Tongue (tissue), 2 donors: ENCODE results near the gene EXOC6B. TPM values are rescaled to one million over a fixed set of nuclear protein-coding genes. Genes with fewer than 3 reads are reported as not detected.
A peak's percentile ranks its signal among the peaks of the same experiment; 100 is the strongest.
"Not testable (repeated sequence)": the region's sequence is repeated elsewhere in the genome, so short reads cannot be mapped to it uniquely, and the experiment has no call there.

Source experiments
- DNase-seq: peaks from one replicate; pipeline ENCODE4 v3.0.0-alpha.2; 2015
- total RNA-seq: library from RNA; depleted of rRNA; stranded (reverse); fragments of >200 nt; gene quantifications from one replicate; pipeline ENCODE4 v1.2.3, GENCODE V29; 2014

Gene EXOC6B
- total RNA-seq, 1 donor from 2014 or later = 55.2 TPM

DNA sequence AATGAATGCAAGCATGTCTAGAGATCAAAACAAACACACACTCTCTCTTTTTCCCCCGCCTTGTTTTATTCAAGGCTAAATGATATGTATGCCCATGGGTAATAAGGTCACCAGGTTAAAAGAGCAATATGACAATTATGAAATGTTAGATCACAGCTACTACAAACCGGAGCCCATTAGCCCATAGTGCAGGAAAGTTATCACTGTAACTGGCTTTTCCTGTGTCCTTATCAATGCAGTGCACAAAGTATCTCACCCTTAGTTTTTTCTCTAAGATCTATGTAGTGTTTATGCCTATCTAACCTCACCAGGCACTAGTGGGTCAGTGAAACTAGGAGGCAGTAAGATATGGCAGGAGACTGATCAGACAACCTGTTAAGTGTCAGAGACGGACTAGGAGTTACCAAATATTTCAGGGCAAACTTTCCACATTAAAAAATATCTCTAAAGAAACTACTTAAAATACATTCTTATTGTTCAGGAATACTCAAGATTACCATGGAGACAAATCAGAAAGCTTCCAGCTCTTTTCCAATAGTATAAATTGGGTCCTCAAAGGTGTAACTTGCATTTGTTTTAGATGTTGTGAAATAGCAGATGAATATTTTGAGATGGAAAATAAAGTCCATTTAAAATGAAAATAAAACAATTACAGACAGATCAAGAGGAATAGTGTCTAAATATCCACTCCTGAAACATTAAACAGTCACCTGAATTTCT lies 282.2 kb downstream of the EXOC6B start:
- DNase-seq = no peak

DNA sequence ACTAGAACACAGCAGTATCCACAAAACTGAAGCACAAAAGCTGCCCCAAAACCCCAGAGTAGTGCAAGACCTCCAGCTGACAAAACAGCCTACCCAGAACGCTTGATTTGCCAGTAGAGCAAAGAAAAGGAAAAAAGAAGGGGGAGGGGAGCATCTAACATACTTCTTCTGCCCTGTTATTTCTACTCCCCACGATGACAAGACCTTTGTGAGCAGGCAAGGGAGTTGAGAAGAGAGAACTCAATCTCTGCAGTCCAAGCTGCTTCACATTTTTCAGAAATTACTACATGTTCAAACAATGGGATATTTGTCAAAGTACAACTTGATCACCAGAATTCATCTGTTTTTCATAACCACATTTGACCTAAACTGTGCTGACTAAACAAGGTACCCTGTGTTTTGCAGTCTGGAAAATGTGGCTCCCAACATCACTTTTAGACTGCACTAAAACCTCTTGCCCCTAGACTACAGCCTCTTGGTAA lies 286.7 kb downstream of the EXOC6B start:
- peak; percentile 33 for DNase-seq

DNA sequence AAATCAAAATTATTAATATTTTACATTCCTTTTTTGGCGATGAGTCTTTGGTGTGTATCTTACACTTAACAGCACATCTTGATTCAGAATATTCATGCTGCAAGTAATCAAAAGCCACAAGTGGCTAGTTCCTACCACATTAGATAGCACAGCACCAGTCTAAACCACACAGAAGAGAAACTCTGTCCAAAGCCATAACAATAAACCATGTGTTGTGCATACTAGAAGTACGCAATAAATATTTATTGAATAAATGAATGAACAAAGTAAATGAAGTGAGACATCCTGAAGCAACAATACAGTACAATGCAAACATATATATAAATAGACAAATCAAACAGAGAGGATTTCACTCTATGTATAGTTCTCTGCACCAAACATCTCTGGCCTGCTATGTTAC lies 287.3 kb downstream of the EXOC6B start:
- DNase-seq = no peak

DNA sequence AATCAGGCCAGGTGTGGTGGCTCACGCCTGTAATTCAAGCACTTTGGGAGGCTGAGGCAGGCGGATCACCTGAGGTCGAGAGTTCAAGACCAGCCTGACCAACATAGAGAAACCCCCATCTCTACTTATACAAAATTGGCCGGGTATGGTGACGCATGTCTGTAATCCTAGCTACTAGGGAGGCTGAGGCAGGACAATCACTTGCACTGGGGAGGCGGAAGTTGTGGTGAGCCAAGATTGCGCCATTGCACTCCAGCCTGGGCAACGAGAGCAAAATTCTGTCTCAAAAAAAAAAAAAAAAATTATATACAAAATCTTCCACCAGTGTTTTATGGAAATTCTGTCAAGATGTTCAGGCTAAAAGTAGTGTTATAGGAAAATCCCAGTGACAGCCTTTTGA lies 290.2 kb downstream of the EXOC6B start:
- DNase-seq = not testable (repeated sequence)

DNA sequence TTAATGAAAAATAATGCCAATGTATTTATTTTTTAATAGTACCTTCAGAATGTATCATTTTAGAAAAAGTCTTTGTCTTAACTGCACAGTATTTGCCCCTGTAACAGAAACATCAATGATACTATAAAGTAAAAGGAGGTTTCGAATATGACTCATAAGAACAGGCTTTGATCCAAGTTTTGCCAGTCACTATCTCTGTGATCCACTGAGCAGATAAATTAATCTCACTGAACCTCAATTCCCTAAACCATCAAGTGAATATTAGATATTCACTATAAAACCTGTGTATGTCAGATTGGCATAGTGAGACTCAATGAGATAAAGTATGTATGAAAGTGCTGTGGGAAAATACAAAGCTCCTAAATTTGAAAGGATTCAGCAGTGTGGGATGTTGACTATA lies 292.1 kb downstream of the EXOC6B start:
- no peak for DNase-seq

DNA sequence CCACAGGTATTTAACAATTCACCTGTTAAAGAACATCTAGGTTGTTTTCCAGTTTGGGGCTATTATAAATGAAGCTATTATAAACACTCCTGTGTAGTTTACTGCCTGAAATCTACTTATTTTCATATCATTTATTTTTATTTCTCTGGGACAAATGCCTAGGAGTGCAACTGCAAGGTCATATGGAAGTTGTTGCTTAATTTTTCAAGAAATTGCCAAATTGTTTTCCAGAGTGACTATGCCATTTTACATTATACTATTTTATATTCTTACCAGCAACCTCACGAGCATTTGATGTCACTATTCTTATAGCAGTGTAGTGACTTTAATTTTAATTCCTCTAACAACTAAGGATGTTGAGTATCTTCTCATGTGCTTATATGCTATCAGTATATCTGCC lies 298.4 kb downstream of the EXOC6B start:
- no peak for DNase-seq

DNA sequence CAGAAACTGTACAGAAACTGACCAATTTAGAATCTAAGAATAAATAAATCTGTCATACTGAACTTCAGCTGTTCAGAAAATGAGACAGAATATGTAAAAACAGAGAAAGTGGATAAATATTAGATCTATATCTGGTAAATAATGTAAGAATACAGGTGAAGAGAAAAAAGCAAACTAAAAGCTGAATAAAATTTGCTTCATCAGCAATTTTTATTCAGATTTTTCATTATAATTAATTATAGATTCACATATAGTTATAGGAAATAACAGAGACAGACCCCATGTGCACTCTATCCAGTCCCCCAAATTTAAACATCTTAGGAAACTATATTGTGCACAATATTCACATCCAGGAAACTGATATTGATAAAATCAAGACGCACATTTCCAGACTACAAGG lies 299.2 kb downstream of the EXOC6B start:
- DNase-seq = no peak

DNA sequence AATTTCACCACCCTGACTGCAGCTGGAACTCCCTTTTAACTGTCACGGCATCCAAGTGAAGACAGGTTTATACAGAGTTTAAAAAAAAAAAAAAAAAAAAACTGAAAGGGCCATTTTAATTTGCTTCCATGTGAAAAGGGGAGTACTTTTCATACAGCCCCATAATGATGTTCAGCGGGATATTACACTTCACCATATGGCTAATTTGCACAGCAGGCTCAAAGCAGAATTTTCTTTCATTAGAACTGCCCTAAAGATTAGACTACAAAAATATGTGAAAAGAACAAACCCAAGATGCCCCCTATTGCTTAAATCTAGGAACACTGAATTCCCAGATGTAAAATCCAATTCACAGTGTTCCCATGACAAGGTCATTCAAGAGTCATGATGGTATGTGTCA lies 301.8 kb downstream of the EXOC6B start:
- DNase-seq = no peak

DNA sequence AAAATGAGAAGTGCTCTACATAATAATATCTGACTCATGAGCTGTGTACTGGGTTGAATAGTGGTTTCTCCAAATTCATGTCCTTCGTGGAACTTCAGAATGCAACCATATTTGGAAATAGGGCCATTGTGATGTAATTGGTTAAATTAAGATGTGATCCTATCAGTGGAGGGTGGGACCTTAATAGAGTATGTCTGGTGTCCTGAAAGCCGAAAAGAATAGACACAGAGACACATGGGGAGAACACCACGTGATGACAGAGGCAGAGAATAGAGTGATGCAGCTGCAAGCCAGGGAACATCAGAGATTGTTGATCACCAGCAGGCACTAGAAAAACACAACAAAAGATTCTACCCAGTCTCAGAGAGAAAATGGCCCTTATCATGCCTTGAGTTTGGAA lies 310.1 kb downstream of the EXOC6B start:
- no peak for DNase-seq

DNA sequence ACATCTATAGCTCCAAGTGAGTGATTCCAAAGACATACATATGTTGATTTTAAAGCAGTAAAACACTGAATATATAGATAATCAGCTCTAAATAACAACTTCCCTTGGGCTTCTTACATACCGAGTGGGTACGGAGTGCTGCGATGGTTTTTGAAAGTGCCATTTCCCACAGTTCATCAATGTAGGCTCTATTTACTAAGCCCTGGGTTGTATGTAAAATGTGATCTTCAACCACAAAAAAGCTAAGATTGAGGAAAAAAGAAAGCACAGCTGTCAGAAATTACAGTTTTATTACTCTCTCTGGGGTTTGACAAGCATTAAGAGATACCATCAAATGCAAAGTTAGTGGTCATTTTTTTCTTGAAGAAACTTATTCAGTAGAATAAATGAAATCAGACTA lies 312.8 kb downstream of the EXOC6B start:
- DNase-seq = no peak

DNA sequence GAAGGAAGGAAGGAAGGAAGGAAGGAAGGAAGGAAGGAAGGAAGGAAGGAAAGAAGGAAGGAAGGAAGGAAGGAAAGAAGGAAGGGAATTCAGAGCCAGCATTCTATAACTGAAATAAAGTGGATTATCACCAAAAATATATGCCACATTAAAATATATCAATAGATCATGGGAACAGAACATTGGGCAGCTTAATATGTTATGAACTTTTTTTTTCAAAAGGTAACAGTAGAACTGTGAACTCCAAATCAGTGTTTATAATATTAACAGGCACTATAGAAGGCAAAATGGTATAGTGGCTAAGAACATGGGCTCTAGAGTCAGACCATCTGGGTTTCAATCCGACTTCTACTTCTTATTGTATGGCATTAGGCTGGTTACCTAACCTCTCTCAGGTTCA lies 313.5 kb downstream of the EXOC6B start:
- DNase-seq = no peak

DNA sequence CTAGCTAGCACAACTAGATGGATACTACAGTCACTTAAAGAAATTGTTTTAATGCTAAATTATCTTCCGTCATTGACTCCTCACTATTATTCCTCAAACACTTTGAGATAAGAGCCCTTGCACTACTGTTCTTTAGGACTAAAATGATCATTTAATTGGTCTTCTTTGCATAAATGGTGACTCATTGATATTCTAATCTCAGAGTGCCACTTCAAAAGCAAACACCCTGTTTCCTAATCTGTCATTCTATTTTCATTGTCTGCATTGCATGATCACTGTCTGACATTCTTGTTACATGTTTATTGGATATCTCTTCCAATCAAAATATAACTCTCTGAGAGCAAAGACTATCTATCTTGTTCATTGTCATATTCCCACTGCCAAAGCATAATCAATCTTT lies 313.9 kb downstream of the EXOC6B start:
- DNase-seq = no peak

DNA sequence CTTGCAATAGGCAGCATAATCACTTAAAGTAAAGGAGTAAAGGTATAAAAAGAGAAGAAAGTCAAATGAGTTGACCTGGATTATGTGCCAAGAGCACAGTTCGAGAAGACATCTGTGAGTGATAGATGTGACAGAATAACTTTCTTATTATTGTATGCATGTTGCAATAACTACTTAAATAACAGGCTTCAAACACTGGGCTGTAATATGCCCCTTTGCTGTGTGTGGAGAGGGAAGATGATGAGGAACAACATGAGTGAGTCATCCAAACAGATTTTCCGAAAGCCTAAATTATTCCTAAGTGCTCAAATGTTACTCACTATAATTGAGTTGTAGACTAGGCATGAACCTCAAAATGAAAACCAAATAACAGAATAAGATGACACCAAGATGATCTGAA lies 328.1 kb downstream of the EXOC6B start:
- DNase-seq = no peak

DNA sequence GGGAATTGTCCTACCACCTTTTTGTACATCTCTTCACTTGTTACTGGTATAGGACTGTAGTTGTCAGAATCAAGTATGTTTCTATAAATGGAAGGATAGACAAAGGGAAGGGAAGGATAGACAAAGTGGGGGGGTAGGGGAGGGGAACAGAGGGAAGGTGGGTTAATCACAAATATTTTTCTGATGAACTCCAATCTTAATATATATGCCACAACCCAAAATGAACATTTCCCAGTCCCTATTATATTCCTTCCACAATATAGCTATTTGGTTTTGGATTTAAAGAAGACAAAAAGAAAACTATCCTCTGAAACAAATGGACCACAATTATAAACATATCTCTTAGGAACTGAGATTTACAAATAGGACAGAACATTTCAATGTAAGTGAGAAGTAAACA lies 329.4 kb downstream of the EXOC6B start:
- no peak for DNase-seq

DNA sequence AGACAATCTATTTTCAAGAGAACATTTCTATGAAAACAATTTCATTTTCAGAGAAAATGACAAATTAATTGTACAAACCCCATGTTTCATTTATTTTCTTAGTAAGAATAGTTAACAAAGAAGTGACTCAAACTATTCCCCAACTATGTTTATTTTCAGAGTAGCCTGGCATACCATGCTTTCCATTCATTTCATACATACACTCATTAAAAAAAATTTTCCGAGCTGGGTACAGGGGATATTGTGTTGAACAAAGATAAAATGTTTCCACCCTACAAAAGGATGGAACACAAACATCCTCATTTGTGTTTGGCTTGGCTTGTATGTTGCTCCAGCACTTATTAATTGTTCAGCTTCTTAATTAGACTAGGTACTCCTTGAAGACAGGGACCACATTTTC lies 331.4 kb downstream of the EXOC6B start:
- DNase-seq = no peak

DNA sequence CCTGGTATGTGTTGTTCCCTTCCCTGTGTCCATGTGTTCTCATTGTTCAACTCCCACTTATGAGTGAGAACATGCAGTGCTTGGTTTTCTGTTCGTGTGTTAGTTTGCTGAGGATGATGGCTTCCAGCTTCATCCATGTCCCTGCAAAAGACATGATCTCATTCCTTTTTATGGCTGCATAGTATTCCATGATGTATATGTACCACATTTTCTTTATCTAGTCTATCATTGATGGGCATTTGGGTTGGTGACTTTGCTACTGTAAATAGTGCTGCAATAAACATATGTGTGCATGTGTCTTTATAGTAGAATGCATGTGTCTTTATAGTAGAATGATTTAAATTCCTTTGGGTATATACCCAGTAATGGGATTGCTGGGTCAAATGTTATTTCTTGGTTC lies 341.2 kb downstream of the EXOC6B start:
- not testable (repeated sequence) for DNase-seq

DNA sequence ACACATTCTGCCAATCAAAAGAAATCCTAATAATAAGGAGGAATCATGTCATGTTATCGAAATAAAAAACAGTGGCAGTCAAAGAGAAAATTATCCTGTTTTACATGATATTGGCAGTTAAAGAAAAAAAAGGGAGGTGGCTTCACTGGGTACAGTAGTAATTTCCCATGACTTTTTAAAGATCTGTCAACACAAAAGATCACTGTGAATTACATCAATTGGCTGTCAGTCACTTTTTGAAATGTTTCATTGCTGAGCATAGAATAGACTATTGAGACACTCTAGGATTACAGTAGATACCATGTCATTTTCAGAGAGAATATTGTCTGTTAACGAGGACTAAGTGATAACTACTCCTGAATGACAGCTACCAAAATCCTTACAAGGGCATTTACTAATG lies 342.5 kb downstream of the EXOC6B start:
- no peak for DNase-seq

DNA sequence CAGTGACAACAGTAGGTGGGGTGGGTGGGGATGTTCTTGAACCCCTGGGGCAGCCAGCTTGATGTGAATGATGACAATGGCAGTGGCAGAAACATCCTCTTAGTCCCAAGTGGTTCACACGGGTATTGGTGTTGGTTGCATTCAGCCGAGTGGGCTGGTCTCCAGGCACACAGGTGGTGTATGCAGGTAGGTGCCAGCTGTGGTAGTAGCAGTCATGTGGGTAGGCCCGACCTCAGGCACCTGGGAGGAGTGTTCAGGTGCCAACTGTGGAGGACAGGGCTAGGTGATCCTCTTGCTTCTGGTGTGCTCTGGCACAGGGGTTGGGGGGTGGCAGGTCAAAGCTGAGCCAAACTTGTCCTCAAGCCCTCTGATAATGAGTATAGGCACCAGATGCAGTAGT lies 350.6 kb downstream of the EXOC6B start:
- no peak for DNase-seq

DNA sequence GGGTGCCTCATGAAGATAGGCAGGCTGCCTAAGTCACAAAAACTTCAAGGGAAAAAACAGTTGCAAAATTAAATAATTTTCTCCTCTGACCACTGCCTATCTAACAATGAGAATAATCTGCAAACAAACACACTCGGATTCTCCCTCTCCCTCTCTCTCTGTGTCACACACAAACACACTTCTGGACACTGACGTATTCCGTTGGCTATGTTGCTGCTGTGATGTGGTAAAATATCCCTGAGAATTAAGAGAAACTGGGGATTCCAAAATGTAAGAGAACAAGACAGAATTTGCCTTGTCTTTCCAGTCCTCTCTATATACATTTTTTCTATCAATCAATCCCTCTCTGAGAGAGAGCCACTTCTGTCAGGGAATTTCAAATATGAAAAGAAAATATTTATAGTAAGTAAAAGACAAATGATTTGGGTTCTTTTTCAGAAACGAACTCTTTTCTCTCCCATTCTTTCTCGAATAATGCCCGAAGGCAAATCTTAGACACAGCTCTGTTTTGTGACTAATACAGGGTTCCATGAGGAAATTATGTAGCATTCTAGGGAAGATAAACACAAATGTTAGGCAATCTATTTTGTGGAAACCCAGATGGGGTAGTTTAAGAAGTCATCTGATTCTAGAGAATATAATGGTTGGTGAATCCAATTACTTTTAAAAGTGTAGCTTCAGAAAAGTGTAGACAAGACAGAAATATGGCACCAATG lies 367.9 kb downstream of the EXOC6B start:
- no peak for DNase-seq

DNA sequence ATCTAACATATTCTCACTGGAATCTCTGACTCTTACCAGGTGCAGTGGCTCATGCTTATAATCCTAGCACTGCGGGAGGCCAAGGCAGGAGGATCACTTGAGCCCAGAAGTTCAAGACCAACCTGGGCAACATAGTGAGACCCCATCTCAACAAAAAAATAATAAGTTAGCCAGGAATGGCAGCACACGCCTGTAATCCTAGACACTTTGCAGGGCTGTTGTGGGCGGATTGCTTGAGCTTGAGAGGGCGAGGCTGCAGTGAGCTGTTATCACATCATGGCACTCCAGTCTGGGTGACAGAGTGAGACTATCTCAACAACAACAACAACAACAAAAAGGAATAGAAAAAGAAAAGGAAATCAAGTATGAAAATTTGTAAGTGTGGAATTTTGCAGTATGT lies 371.6 kb downstream of the EXOC6B start:
- no peak for DNase-seq

DNA sequence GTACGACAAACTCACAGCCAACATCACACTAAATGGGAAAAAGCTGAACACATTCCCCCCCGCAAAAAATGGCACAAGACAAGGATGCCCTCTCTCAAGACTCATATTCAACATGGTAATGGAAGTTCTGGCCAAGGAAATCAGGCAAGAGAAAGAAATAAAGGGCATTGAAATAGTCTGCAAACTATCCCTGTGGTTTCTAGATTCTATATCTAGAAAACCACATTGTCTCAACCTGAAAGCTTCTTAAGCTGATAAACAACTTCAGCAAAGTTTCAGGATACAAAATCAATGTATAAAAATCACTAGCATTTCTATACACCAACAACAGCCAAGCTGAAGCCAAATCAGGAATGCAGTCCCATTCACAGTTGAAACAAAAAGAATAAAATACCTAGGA lies 383.6 kb downstream of the EXOC6B start:
- DNase-seq = no peak

DNA sequence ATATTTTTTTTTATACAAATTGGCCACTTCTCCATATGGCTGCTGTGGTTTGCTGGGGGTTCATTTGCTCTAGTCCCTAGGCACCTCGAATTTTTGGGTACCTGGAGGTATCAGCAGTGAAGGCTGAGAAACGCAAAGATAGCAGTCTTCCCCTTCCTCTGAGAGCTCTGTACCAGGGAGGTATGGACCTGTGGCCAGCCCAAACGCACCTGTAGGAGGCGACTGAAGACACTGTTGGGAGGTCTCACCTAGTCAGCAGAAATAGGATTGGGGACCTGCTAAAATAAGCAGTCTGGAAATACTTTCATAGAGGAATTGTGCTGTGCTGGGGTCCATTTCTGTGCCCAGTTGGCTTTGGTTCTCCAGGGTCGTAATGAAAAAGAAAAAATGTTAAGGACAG lies 385.9 kb downstream of the EXOC6B start:
- no peak for DNase-seq

DNA sequence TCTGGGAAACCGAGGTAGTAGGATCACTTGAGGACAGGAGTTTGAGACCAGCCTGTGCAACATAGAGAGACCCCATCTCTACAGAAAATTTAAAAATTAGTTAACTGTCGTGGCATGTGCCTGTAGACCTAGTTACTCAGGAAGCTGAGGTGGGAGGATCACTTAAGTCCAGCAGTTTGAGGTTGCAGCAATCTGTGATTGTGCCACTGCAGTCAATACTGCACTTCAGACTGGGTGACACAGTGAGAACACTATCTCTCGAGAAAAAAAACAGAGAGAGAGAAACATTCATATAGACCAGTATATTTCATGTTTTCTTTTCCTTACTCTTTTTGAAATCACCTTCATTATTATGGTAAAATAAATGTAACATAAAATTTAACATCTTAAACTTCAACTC lies 387.5 kb downstream of the EXOC6B start:
- no peak for DNase-seq

DNA sequence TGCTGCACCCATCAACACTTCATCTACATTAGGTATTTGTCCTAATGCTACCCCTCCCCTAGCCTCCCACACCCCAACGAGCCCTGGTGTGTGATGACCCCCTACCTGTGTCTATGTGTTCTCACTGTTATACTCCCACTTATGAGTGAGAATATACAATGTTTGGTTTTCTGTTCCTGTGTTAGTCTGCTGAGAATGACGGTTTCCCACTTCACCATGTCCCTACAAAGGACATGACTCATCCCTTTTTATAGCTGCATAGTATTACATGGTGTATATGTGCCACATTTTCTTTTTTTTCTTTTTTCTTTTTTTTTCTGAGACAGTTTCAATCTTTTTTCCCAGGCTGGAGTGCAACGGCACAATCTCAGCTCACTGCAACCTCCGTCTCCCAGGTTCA lies 394.1 kb downstream of the EXOC6B start:
- DNase-seq = no peak
